Epithelial cell of prostate (primary cell): ENCODE measurements around the gene RNF157.

Experiments used
- DNase-seq: peaks from one replicate; pipeline ENCODE4 v3.0.0-alpha.2; 2011; ENCODE audit warnings: low read depth, low spot score
- H3K27ac ChIP-seq: fragments of 450-650 bp; 2 replicates; pipeline ENCODE4 v1.5.1; 2017; ENCODE audit warnings: mild to moderate bottlenecking

The RNF157 gene

GRCh38 chr17:76104140-76104895 is 136.0 kb downstream of the RNF157 start:
- peak overlapping the region; percentile 65 for H3K27ac ChIP-seq
- DNase-seq, result no peak

DNA sequence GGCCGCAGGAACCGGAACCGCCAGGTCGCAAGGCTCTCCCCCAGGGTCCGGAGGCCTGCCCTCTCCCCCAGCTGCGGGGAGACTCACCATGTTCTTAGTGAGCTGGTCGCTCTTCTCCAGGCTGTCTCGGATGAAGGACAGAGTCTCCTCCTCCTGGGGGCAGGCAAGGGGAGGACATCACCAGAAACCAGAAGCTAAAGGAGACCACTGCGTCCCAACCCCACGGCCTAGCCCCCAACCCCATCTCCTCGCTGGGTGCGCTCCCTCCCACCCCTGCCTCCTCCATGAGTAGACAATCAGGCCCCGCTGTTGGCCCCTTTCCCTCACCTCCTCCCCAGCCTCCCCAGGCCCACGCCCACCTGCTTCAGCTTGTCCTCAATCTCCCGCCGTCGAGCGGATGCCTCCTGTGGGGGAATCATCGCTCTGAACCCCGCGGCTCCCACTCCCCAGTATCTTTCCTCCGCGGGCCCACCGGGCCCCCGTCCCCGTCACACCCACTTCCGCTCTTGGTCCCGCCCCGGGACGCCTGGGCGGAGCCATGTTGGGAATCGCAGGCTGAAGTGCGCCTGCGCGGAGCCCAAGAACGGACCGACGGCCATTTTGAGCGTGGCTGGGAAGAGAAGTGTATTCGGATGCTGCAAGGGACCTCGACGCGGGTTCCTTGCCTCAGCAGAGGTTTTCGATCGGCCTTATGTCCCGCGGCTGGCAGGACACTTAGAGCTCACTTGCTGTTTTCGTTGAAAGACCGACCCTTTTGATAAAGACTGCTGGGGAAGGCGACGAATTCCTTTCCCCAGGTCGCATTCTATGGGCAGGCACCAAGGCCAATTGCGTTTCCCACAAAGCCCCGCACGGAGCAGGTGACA is 136.8 kb downstream of the RNF157 start, which contains the start of gene EXOC7:
Gene EXOC7 (minus strand): TSS at position 514 of the 866 bp plus-strand sequence. CDS start 95 bp downstream, at position 419.
- peak; percentile 22 for DNase-seq
- H3K27ac ChIP-seq, result peak within 1 kb of the TSS; percentile 65

GRCh38 chr17:76102944-76103273 is 137.4 kb downstream of the RNF157 start:
- no peak for DNase-seq
- peak overlapping the region; percentile 65 for H3K27ac ChIP-seq

DNA sequence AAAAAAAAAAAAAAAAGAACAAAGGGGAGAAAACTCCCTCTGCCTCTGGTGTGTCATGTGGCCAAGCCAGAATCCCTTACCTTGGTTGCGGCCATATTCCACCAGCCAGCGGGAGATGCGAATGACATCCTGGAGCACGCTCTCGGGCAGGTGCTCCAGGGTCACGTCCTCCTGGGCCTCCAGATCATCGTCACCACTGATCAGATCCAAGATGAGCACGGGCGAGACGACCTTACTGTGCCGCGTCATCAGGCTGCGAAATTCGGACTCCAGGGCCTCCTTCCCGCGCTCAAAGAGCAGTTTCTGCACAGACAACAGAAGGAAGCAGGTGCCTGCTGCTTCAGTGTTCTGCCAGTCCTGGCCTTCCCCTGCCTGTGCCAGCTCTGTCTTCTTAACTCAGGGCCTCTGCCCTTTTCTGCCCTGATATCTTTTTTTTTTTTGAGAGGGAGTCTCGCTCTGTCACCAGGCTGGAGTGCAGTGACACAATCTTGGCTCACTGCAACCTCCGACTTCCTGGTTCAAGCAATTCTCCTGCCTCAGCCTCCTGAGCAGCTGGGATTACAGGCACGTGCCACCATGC is 142.5 kb downstream of the RNF157 start:
- no peak for DNase-seq
- no peak overlapping the region for H3K27ac ChIP-seq

DNA sequence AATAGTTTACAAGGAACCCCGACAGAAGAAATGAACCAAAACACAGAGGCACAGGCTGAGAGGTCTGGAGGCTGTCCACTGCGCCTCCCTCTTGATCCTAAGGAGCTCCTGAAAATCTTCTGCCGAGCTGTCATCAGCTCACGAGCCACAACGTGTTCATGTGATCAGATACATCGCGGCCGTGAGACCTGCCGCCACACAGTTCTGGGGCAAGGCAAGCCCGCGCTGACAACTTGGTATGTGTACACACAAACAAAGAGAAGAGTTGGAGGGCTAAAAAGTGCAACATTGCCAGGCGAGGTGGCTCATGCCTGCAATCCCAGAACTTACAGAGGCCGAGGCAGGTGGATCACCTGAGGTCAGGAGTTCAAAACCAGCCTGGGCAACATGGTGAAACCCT is 144.3 kb downstream of the RNF157 start:
- H3K27ac ChIP-seq, result no peak overlapping the region

GRCh38 chr17:76094046-76094445 is 146.2 kb downstream of the RNF157 start:
- H3K27ac ChIP-seq, result no peak overlapping the region
- no peak for DNase-seq

More for the DNA sequence above, 144.3 kb downstream of the RNF157 start:
- no peak for DNase-seq

- H3K27ac ChIP-seq, result no peak overlapping the region
- no peak for DNase-seq
These were observed 147.5 kb downstream of the RNF157 start for GRCh38 chr17:76092526-76093413.
